KBM-7 (cell line): Measurements from ENCODE around the gene TMEM242.

ENCODE experiments used
- DNase-seq: peaks from one replicate; pipeline ENCODE4 v3.0.0-alpha.2; 2015
- in situ Hi-C: fragments of 300-500 bp; cut with MboI; formaldehyde crosslinking; loops from 2 replicates; pipeline ENCODE4 v1.14.3; 2020; ENCODE audit warnings: low sequenced_read_pairs, low pct_unique_long_range_greater_than_20kb, mixed read lengths

The TMEM242 gene

GRCh38 chr6:157263881-157264397 lies 59.4 kb downstream of the TMEM242 start:
- in situ Hi-C loops: no loop called here
- no peak for DNase-seq

GRCh38 chr6:157263146-157263545 lies 60.2 kb downstream of the TMEM242 start:
- no peak for DNase-seq
- in situ Hi-C loops: no loop called here

- in situ Hi-C loops: no loop called here
- DNase-seq: no peak
These were observed 61.7 kb downstream of the TMEM242 start for GRCh38 chr6:157261606-157262005.

- in situ Hi-C loops: no loop called here
- no peak for DNase-seq
These were observed 62.4 kb downstream of the TMEM242 start for GRCh38 chr6:157260735-157261410.

GRCh38 chr6:157259443-157259842 lies 63.9 kb downstream of the TMEM242 start:
- in situ Hi-C loops: no loop called here

GRCh38 chr6:157258878-157259277 lies 64.4 kb downstream of the TMEM242 start:
- in situ Hi-C loops: no loop called here
- DNase-seq: no peak

More at GRCh38 chr6:157259443-157259842, 63.9 kb downstream of the TMEM242 start:
- no peak for DNase-seq

GRCh38 chr6:157255079-157255478 lies 68.2 kb downstream of the TMEM242 start:
- in situ Hi-C loops: no loop called here
- no peak for DNase-seq

- in situ Hi-C loops: no loop called here
- DNase-seq: no peak
These were observed 68.8 kb downstream of the TMEM242 start for GRCh38 chr6:157254538-157254937.

- in situ Hi-C loops: no loop called here
These were observed 69.6 kb downstream of the TMEM242 start for GRCh38 chr6:157253699-157254098.

GRCh38 chr6:157253017-157253416 lies 70.3 kb downstream of the TMEM242 start:
- no peak for DNase-seq
- in situ Hi-C loops: no loop called here

More at GRCh38 chr6:157253699-157254098, 69.6 kb downstream of the TMEM242 start:
- DNase-seq: no peak

GRCh38 chr6:157251586-157252247 lies 71.6 kb downstream of the TMEM242 start:
- in situ Hi-C loops: no loop called here
- no peak for DNase-seq

GRCh38 chr6:157249826-157250225 lies 73.5 kb downstream of the TMEM242 start:
- DNase-seq: no peak
- in situ Hi-C loops: no loop called here

GRCh38 chr6:157248264-157248663 lies 75.1 kb downstream of the TMEM242 start:
- DNase-seq: no peak
- in situ Hi-C loops: no loop called here

- no peak for DNase-seq
- in situ Hi-C loops: no loop called here
These were observed 76.4 kb downstream of the TMEM242 start for GRCh38 chr6:157246771-157247484.

- in situ Hi-C loops: no loop called here
- no peak for DNase-seq
These were observed 77.2 kb downstream of the TMEM242 start for GRCh38 chr6:157246048-157246630.

GRCh38 chr6:157245436-157245835 lies 77.9 kb downstream of the TMEM242 start:
- DNase-seq: no peak
- in situ Hi-C loops: no loop called here

GRCh38 chr6:157244780-157245179 lies 78.5 kb downstream of the TMEM242 start:
- in situ Hi-C loops: no loop called here

GRCh38 chr6:157244175-157244574 lies 79.1 kb downstream of the TMEM242 start:
- in situ Hi-C loops: no loop called here
- no peak for DNase-seq

More at GRCh38 chr6:157244780-157245179, 78.5 kb downstream of the TMEM242 start:
- no peak for DNase-seq

GRCh38 chr6:157242791-157243190 lies 80.5 kb downstream of the TMEM242 start:
- no peak for DNase-seq
- in situ Hi-C loops: no loop called here

- no peak for DNase-seq
- in situ Hi-C loops: no loop called here
These were observed 82.4 kb downstream of the TMEM242 start for GRCh38 chr6:157240960-157241311.
